Right lobe of liver (tissue), 6 donors: ENCODE measurements around the gene JUP. TPM values are rescaled to one million over a fixed set of nuclear protein-coding genes. Genes with fewer than 3 reads are reported as not detected.

Experiments
- ATAC-seq, 4 donors: fragments of 200-7000 bp; cut with Tn5 transposase; one replicate each; pipeline ENCODE4 v1.9.1; 2020; ENCODE audit warnings: mild to moderate bottlenecking in 4 of 4, moderate library complexity in 4 of 4
- DNase-seq, 3 donors: peaks; one replicate each; pipeline ENCODE4 v3.0.0-alpha.2; 2020
- H3K27ac ChIP-seq, 3 donors: fragments of 200-600 bp; one replicate each; pipeline ENCODE4 v1.8.0; 2022
- H3K27me3 ChIP-seq, 2 donors: fragments of 200-600 bp; one replicate each; pipeline ENCODE4 v1.8.0; 2022
- H3K36me3 ChIP-seq, 4 donors: fragments of 200-600 bp; sonication (generic) in 1 of 4; one replicate each; pipeline versions ENCODE4 v1.5.1 to v1.8.0; 2017 to 2022; ENCODE audit warnings: control low read depth in 1 of 4
- H3K4me1 ChIP-seq, 4 donors: fragments of 200-600 bp; sonication (generic) in 1 of 4; one replicate each; pipeline versions ENCODE4 v1.5.1 to v1.8.0; 2017 to 2022; ENCODE audit warnings: control low read depth in 1 of 4
- H3K4me3 ChIP-seq, 3 donors: fragments of 200-600 bp; one replicate each; pipeline ENCODE4 v1.8.0; 2022
- H3K9me3 ChIP-seq, 4 donors: fragments of 200-600 bp; sonication (generic) in 1 of 4; one replicate each; pipeline versions ENCODE4 v1.5.1 to v1.8.0; 2017 to 2022; ENCODE audit warnings: control low read depth in 1 of 4
- POLR2A ChIP-seq: fragments of 450-650 bp; IDR thresholded peaks from one replicate; pipeline ENCODE4 v1.6.1; 2017; ENCODE audit warnings: antibody characterized with exemption, mild to moderate bottlenecking
- whole genome bisulfite sequencing: methylation state at CpG from one replicate; pipeline ENCODE4 v1.1.6; 2018; ENCODE audit warnings: low coverage, low lambda C conversion rate; ENCODE audit not compliant: insufficient coverage; ENCODE audit errors: missing lambda C conversion rate; 5-methylcytosine and 5-hydroxymethylcytosine counted together
- intact Hi-C, 2 donors: fragments of 100-400 bp; cut with DNase I; formaldehyde crosslinking; loops; one replicate each; pipeline versions ENCODE4 v1.11.2 to v1.14.1; 2022
- total RNA-seq, 6 experiments: library from RNA; depleted of rRNA in 2 of 6; stranded (reverse); fragments of >200 nt in 2 of 6; fragmentation: NEBNext Ultra II Directional in 3 of 6; extraction: Animal tissue kit (Norgen Biotek cat#: 25700) in 3 of 6; gene quantifications; one replicate each; pipeline versions ENCODE4 v1.1.0 to v1.2.4, GENCODE V29; 2016 to 2023
- TF ChIP-seq, protein P1 (sequence below), 4 donors: fragments of 200-600 bp in 3 of 4; fragments of 450-650 bp in 1 of 4; IDR thresholded peaks; one replicate each; pipeline versions ENCODE4 v1.5.1 to v1.8.0; 2016 to 2022; ENCODE audit warnings: antibody characterized with exemption in 4 of 4, mild to moderate bottlenecking in 2 of 4
- donor health status: DM: no; HTN: yes; CAD: no.
- donor health status: DM: no; HTN: no; CAD: no.
- donor health status: DM: no; HTN: no; CAD: no.
- donor health status: DM: no; HTN: yes; CAD: no.
- donor health status: DM: no; HTN: yes; CAD: no.

The JUP gene
- total RNA-seq, 6 experiments from 2014 or later: 54.3 to 74.8 (median 65.7) TPM

DNA sequence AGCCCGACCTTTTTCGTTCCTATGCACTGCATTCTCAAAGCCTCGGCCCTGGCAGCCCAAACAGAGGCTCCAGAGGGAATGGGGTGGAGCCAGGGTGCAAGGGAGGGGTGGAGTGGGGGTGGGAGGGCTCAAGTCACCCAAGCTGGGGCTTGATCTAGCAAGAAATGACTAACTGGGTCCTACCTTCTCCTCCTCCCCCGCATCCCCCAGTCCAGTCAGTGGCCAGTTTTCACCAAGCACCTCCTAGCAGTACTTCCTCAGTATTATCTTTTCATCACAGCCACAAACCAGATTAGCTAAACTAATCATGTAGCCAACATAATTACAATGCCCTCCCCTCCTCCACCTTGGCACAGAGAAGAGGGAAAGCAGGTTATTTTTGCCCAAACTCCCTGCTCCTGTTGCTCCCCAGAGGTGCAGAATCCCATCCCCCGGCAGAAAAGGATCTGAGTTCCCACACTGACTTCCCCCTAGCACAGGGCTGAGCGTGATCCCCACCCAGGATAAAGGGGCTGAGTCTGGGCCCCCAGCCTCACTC, 2.2 kb downstream of the JUP start:
- Histone ChIP-seq H3K4me1 (peaks cover 0 to 41% (median 15%) of the 10 kb centered on the region in 4 donors), H3K4me3 (no peak overlapping the region), H3K27me3 (no peaks in the 10 kb centered on the region), H3K27ac (peak overlapping the region in 2 of 3 donors; percentile 91 to 95), H3K36me3 (no peaks in the 10 kb centered on the region), H3K9me3 (no peaks in the 10 kb centered on the region)
- intact Hi-C loops: no loop called here
- TF ChIP-seq, protein P1, sequence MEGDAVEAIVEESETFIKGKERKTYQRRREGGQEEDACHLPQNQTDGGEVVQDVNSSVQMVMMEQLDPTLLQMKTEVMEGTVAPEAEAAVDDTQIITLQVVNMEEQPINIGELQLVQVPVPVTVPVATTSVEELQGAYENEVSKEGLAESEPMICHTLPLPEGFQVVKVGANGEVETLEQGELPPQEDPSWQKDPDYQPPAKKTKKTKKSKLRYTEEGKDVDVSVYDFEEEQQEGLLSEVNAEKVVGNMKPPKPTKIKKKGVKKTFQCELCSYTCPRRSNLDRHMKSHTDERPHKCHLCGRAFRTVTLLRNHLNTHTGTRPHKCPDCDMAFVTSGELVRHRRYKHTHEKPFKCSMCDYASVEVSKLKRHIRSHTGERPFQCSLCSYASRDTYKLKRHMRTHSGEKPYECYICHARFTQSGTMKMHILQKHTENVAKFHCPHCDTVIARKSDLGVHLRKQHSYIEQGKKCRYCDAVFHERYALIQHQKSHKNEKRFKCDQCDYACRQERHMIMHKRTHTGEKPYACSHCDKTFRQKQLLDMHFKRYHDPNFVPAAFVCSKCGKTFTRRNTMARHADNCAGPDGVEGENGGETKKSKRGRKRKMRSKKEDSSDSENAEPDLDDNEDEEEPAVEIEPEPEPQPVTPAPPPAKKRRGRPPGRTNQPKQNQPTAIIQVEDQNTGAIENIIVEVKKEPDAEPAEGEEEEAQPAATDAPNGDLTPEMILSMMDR (IDR thresholded peaks at IDR 0.05): no peak
- TF ChIP-seq POLR2A: no peak
- DNase-seq (peak in 1 of 3 donors; percentile 48), ATAC-seq (peak in 1 of 4 donors; percentile 14)
- 4% methylated on average over 4 of the region's 6 CpGs for WGBS

DNA sequence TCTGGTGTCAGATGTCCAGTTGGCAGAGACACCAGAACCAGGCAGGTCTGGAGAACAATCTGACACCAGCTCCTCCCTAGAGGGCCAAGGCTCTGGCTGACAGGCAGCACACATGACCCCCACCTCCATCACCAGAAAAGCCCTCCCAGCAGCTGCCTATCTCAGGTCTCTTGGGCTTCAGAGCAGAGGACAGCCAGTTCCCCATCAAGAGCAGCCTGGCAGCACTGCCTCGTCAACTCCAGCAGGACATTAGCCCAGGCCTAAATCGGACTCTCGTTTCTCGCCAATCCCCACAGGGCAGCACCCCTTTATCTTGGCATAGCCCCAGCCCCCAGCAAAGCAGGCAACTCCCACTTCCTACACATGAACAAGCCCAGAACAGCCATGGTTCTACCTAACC, 4.4 kb downstream of the JUP start:
- ATAC-seq (no peak), DNase-seq (no peak)
- TF ChIP-seq POLR2A: no peak
- TF ChIP-seq, protein P1 (IDR thresholded peaks at IDR 0.05): no peak
- H3K27ac ChIP-seq: peak overlapping the region in 1 of 3 donors; percentile 33
- no peak overlapping the region for H3K4me3 ChIP-seq
- peaks cover 0 to 58% (median 26%) of the 10 kb centered on the region in 4 donors for H3K4me1 ChIP-seq
- no peaks in the 10 kb centered on the region for H3K36me3 ChIP-seq
- no peaks in the 10 kb centered on the region for H3K9me3 ChIP-seq
- intact Hi-C loops: no loop called here
- no peaks in the 10 kb centered on the region for H3K27me3 ChIP-seq
- WGBS: 40% methylated on average over 1 of the region's 4 CpGs

DNA sequence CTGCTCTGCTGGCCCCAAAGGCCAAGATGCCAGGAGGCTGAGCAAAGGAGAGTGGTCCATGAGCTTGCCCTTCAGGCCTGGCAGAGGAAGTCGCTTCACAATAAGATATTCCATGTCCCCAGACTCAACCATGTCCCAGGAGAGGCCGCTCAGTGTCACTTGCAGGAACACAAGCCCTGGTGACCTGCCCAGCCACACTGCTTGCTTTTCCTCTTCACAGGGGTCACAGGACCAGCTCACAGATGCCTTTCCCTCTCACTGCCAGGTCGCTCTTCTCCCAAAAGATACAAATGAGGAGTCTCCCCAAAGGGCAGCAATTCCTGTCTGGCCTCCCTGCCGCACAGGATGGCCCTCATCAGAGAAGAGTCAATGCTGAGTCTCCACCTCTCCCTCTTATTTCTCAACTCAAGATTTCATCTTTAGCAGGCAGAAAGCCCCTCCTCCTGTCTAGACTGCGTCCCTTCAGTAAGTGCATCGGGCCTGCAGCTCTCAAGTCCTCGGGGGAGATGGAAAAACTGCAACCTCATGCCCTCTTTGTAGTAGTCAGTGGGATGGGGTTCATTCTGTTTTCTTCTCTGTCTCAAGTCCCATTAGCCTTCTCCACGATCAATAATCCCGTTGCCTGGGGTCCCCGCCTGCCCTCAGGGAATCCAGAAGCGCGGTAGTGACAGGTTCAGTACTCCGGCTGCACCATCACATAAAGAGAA, 5.0 kb downstream of the JUP start:
- ATAC-seq (no peak), DNase-seq (no peak)
- peaks cover 0 to 64% (median 31%) of the 10 kb centered on the region in 4 donors for H3K4me1 ChIP-seq
- no peaks in the 10 kb centered on the region for H3K27me3 ChIP-seq
- no peaks in the 10 kb centered on the region for H3K36me3 ChIP-seq
- H3K9me3 ChIP-seq: no peaks in the 10 kb centered on the region
- TF ChIP-seq, protein P1 (IDR thresholded peaks at IDR 0.05): no peak
- no peak for TF ChIP-seq POLR2A
- no peak overlapping the region for H3K4me3 ChIP-seq
- intact Hi-C loops: no loop called here
- H3K27ac ChIP-seq: no peak overlapping the region
- 59% methylated on average over 5 of the region's 13 CpGs for WGBS

DNA sequence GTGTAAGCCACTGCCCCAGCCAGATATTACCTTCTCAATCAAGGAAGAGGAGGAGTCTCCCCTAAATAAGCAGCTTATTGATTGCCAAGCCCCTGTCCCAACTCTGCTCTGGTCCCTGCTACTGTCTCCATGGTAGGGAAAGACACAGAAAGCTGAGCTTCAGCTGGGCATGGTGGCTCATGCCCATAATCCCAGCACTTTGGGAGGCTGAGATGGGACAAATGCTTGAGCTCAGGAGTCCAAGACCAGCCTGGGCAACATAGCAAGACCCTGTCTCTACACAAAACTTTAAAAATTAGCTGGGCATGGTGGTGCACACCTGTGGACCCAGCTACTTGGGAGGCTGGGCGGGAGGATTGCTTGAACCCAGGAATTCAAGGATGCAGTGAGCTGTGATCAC, 6.6 kb downstream of the JUP start:
- H3K27ac ChIP-seq: peak overlapping the region in 1 of 3 donors; percentile 3

More for the DNA sequence above, 6.6 kb downstream of the JUP start:
- ATAC-seq (no peak), DNase-seq (no peak)
- 86% methylated on average over 1 of the region's 1 CpG for WGBS
- peaks cover 0 to 73% (median 38%) of the 10 kb centered on the region in 4 donors for H3K4me1 ChIP-seq
- TF ChIP-seq, protein P1 (IDR thresholded peaks at IDR 0.05): no peak
- no peak for TF ChIP-seq POLR2A
- no peaks in the 10 kb centered on the region for H3K9me3 ChIP-seq
- H3K27me3 ChIP-seq: no peaks in the 10 kb centered on the region
- H3K36me3 ChIP-seq: no peaks in the 10 kb centered on the region
- H3K4me3 ChIP-seq: no peak overlapping the region
- intact Hi-C loops: no loop called here
